Cardiac atrium fibroblast (primary cell): ENCODE measurements around the gene CD3G. TPM values are rescaled to one million over a fixed set of nuclear protein-coding genes. Genes with fewer than 3 reads are reported as not detected.

Experiments used
- total RNA-seq: library from RNA; depleted of rRNA; stranded (reverse); fragments of >200 nt; gene quantifications from 2 replicates; pipeline ENCODE4 v1.2.3, GENCODE V29; 2015

Gene CD3G
- total RNA-seq: not detected in 2 replicates

GRCh38 chr11:118343981-118344515 lies at the start of gene CD3G:
Gene CD3G (plus strand): TSS chr11:118344344. CDS start chr11:118344424, 80 bp downstream.

DNA sequence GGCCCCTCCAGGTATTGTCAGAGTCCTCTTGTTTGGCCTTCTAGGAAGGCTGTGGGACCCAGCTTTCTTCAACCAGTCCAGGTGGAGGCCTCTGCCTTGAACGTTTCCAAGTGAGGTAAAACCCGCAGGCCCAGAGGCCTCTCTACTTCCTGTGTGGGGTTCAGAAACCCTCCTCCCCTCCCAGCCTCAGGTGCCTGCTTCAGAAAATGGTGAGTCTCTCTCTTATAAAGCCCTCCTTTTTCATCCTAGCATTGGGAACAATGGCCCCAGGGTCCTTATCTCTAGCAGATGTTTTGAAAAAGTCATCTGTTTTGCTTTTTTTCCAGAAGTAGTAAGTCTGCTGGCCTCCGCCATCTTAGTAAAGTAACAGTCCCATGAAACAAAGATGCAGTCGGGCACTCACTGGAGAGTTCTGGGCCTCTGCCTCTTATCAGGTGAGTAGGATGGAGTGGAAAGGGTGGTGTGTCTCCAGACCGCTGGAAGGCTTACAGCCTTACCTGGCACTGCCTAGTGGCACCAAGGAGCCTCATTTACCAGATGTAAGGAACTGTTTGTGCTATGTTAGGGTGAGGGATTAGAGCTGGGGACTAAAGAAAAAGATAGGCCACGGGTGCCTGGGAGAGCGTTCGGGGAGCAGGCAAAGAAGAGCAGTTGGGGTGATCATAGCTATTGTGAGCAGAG lies 39.4 kb upstream of the CD3G start, which contains the start of gene CD3E:
CD3E (plus strand) TSS at position 163 of the 681 bp plus-strand sequence; CDS start at position 386, 223 bp downstream.

GRCh38 chr11:118342503-118343161 lies 1.5 kb upstream of the CD3G start, which contains the start of gene CD3D:
Gene CD3D (minus strand): TSS chr11:118342705. CDS start chr11:118342607, 98 bp downstream.

DNA sequence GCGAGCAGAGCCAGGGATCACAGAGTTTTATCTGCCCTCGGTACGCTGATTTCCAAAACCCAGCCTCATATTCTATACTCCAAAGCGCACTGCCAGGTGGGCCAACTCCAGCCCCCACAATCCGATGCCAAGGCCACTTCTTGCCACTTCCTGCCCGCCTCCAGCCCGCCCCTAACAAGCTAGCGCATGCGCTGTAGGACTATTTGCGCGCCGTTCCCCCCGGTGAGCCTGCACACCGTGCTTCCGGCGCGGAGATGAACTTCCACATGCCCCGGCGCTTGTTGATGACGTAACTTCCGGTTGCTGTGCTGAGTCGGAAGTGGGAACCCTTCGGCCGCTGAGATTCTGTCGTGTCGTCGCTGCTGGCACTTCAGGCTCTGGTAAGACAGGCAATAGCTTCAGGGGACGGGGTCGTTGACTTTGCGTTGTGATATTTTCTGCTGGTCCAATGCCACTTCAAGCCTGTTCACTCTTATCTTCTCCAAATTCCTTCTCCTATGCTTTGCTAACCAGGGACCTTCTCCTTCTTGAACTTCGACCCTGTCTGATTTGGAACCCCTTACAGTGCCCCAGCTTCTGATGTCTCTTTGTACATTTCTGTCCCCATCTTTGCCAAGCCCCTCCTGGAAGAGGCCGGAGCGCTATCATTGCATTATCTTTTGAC lies 15.3 kb downstream of the CD3G start, which contains the start of gene UBE4A:
UBE4A (plus strand) TSS at position 306 of the 664 bp plus-strand sequence. CDS start 5,481 bp downstream, outside the sequence.

DNA sequence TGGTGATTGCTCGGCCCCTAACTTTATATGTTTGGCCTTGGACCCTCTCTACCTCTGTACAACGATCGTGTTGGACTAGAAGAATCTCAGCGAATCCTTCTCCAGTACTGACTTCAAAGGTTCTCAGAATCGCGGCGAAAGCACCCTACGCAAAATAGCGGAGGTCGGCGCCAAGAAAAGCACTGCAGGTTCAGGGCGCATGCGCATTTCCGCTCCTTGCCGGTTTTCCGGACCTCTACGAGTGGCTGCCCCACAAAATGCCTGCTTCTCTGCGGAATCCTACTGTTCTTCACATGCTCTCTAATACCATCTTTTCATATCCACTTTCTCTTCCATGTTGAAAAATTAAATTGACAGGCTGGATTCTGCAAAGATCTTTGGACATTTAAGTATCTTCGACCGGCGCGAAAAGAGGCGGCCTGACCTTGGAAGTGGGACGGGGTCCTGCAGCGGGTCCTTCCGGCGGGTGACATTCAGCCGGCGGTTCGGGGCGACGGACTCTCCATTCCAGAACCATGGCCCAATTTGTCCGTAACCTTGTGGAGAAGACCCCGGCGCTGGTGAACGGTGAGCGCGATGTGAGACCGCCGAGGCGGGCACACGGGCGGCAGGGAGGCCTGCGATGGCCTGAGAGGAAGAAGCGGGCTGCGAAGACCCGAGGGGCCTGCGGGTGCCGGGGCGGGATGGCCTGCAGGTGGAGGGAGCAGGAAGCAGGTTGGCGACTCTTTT lies 57.2 kb downstream of the CD3G start, which contains the start of gene ATP5MG:
ATP5MG (plus strand) TSS at position 456 of the 729 bp plus-strand sequence; CDS start at position 516, 60 bp downstream.

Other genes with a start within 250 kb of the CD3G start
- gene SCN4B, start 191.5 kb upstream of the CD3G start, total RNA-seq: not detected in 2 replicates
- 0.16 TPM in 1 of 2 replicates, not detected in the other for gene SCN2B, start 167.7 kb upstream of the CD3G start, total RNA-seq
- gene JAML, start 119.3 kb upstream of the CD3G start, total RNA-seq: not detected in 2 replicates
- 0.49 TPM in 1 of 2 replicates, not detected in the other for gene MPZL3, start 92.0 kb upstream of the CD3G start, total RNA-seq
- gene MPZL2, start 80.0 kb upstream of the CD3G start, total RNA-seq: 0.18 and 0.65 TPM in 2 replicates
- not detected in 2 replicates for gene CD3E, start 39.6 kb upstream of the CD3G start, total RNA-seq
- not detected in 2 replicates for gene CD3D, start 1.6 kb upstream of the CD3G start, total RNA-seq
- 31.8 and 36.5 TPM in 2 replicates for gene UBE4A, start 15.3 kb downstream of the CD3G start, total RNA-seq
- 40.3 and 41.5 TPM in 2 replicates for gene ATP5MG, start 57.3 kb downstream of the CD3G start, total RNA-seq
- gene KMT2A, start 92.1 kb downstream of the CD3G start, total RNA-seq: 18.8 and 20.1 TPM in 2 replicates
- gene TTC36, start 183.1 kb downstream of the CD3G start, total RNA-seq: not detected in 2 replicates
- gene TMEM25, start 186.8 kb downstream of the CD3G start, total RNA-seq: 4.2 and 6.0 TPM in 2 replicates
- gene IFT46, start 221.6 kb downstream of the CD3G start, total RNA-seq: 19.5 and 31.3 TPM in 2 replicates
- 151 and 155 TPM in 2 replicates for gene ARCN1, start 228.1 kb downstream of the CD3G start, total RNA-seq